ENCODE data around the gene UHRF2. TPM values are rescaled to one million over a fixed set of nuclear protein-coding genes. Genes with fewer than 3 reads are reported as not detected.

Gene UHRF2
- total RNA-seq, 4 donors from 2014 or later: 31.1 to 44.4 (median 41.8) TPM

DNA sequence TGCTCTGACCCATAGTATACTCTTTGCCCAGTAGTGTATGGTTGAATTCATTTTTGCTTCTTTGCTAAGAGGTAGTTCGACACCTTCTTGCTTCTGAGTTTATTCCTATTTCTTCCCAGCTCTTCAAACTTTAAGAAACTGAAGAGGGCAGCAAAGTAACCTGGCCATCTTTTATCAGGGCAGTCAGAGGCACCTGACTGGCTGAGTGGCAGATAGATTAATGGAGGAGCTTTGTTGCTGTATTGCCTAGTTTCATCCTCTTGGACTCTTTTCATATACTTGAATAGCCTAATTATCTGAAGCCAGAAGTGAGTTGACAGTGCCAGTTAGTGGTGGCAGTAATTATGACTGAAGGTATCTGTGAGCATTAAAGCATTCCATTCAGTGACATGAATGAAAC is 82.5 kb downstream of the UHRF2 start:
- TF ChIP-seq POLR2A (IDR thresholded peaks at IDR 0.05; ENCODE audit: low read depth): no peak
- TF ChIP-seq, protein P1, sequence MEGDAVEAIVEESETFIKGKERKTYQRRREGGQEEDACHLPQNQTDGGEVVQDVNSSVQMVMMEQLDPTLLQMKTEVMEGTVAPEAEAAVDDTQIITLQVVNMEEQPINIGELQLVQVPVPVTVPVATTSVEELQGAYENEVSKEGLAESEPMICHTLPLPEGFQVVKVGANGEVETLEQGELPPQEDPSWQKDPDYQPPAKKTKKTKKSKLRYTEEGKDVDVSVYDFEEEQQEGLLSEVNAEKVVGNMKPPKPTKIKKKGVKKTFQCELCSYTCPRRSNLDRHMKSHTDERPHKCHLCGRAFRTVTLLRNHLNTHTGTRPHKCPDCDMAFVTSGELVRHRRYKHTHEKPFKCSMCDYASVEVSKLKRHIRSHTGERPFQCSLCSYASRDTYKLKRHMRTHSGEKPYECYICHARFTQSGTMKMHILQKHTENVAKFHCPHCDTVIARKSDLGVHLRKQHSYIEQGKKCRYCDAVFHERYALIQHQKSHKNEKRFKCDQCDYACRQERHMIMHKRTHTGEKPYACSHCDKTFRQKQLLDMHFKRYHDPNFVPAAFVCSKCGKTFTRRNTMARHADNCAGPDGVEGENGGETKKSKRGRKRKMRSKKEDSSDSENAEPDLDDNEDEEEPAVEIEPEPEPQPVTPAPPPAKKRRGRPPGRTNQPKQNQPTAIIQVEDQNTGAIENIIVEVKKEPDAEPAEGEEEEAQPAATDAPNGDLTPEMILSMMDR (IDR thresholded peaks at IDR 0.05): no peak
- no peak for TF ChIP-seq POLR2AphosphoS5 (IDR thresholded peaks at IDR 0.05)
- no peak for TF ChIP-seq EP300 (IDR thresholded peaks at IDR 0.05)
- 93% methylated on average over 1 of the region's 1 CpG for WGBS
- intact Hi-C loops (cut with DNase I): no loop called here

DNA sequence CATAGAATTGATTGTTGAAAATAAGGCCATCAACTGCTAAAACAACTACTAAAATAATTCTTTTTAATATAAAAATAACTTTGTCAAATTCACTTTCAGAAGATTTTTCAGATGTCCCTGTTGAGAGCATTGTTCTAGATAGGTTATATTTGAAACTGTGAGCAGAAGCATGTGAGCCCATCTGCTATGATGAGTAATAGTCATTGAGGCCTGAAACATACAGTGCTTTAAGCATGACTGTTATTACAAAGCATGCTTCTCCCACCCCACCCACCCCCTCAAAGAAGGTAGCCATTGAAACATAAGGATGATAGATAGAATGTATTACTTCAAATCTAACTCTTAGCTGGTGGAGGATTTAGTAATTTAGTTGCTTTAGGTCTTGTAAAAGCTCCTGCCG is 86.0 kb downstream of the UHRF2 start:
- no peak overlapping the region for H3K4me3 ChIP-seq
- no peaks in the 10 kb centered on the region for H3K4me1 ChIP-seq
- intact Hi-C loops (cut with DNase I): no loop called here
- no peaks in the 10 kb centered on the region for H3K27me3 ChIP-seq
- H3K9me3 ChIP-seq: no peaks in the 10 kb centered on the region
- H3K27ac ChIP-seq (replicated peaks in 1 of 4): no peak overlapping the region
- H3K36me3 ChIP-seq: peaks cover 38 to 84% (median 59%) of the 10 kb centered on the region in 4 donors
- no peak for DNase-seq (ENCODE audit: extremely low spot score)
- TF ChIP-seq, protein P1 (IDR thresholded peaks at IDR 0.05): no peak
- no peak for TF ChIP-seq EP300 (IDR thresholded peaks at IDR 0.05)
- 94% methylated on average over 1 of the region's 1 CpG for WGBS

More for the DNA sequence above, 82.5 kb downstream of the UHRF2 start:
- Histone ChIP-seq H3K9me3 (no peaks in the 10 kb centered on the region), H3K4me3 (no peak overlapping the region), H3K36me3 (peaks cover 34 to 62% (median 40%) of the 10 kb centered on the region in 4 donors), H3K4me1 (no peaks in the 10 kb centered on the region), H3K27ac (replicated peaks in 1 of 4) (no peak overlapping the region), H3K27me3 (no peaks in the 10 kb centered on the region)
- no peak for DNase-seq (ENCODE audit: extremely low spot score)

DNA sequence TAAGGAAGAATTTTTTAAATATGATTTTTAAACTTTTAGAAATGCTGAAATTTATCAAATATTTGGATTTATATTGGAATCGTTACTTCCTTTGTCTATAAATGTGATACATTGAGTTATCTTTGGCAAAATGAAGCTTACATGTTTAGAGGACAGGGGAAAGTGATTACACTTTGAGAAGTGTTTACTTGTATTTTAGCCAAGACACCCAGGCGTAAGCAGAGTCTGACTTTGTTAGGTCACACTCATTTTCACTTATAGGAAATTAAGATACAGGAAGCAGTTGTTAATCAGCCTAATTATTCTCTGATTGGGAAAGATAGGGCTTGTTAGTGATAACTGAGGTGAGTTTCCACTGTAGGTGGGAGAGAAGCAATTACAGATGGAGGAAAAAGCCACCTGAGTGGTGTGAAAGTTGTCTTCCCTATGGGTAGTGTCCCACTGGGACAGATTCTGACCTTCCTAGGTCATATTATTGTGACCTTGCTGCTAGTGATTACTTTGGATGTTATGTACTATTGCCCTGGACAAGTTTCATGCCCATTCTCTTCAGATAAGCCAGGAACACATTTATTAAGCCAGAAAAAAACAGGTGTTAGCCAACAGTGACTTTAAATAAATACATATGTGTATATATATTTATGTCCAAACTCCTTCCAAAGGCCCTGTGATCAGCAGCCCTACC is 88.7 kb downstream of the UHRF2 start:
- peaks cover 48 to 98% (median 81%) of the 10 kb centered on the region in 4 donors for H3K36me3 ChIP-seq
- intact Hi-C loops (cut with DNase I): no loop called here
- no peaks in the 10 kb centered on the region for H3K27me3 ChIP-seq
- no peak overlapping the region for H3K4me3 ChIP-seq
- WGBS: 69% methylated on average over 2 of the region's 2 CpGs
- DNase-seq (ENCODE audit: extremely low spot score): no peak
- no peaks in the 10 kb centered on the region for H3K4me1 ChIP-seq
- no peaks in the 10 kb centered on the region for H3K9me3 ChIP-seq
- TF ChIP-seq, protein P1 (IDR thresholded peaks at IDR 0.05): no peak
- TF ChIP-seq POLR2A (IDR thresholded peaks at IDR 0.05; ENCODE audit: low read depth) (no peak), POLR2AphosphoS5 (IDR thresholded peaks at IDR 0.05) (no peak), EP300 (IDR thresholded peaks at IDR 0.05) (no peak)
- H3K27ac ChIP-seq (replicated peaks in 1 of 4): no peak overlapping the region

DNA sequence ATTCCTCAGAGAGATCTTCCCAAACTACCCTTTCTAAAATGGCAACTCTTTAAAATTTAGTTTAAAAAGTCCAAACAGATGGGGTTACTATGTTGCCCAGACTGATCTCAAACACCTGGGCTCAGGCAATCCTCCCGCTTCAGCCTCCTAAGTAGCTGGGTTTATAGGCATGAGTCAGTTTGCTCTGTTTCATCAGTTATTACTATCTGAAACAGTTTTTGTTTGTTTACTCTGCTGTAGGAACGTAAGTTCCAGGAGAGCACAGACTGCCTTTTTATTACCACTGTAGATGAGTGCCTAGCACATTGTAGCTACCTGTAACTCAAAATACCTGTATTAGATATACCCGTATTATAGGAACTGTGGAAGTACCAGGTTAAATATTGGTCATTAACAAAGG is 89.4 kb downstream of the UHRF2 start:
- H3K4me1 ChIP-seq: no peaks in the 10 kb centered on the region
- intact Hi-C loops (cut with DNase I): no loop called here
- WGBS: 92% methylated on average over 3 of the region's 3 CpGs
- H3K27me3 ChIP-seq: no peaks in the 10 kb centered on the region
- no peak overlapping the region for H3K27ac ChIP-seq (replicated peaks in 1 of 4)
- no peak overlapping the region for H3K4me3 ChIP-seq
- H3K9me3 ChIP-seq: no peaks in the 10 kb centered on the region
- DNase-seq (ENCODE audit: extremely low spot score): no peak
- TF ChIP-seq, protein P1 (IDR thresholded peaks at IDR 0.05): no peak
- TF ChIP-seq EP300 (IDR thresholded peaks at IDR 0.05) (no peak), POLR2AphosphoS5 (IDR thresholded peaks at IDR 0.05) (no peak), POLR2A (IDR thresholded peaks at IDR 0.05; ENCODE audit: low read depth) (no peak)
- H3K36me3 ChIP-seq: peaks cover 43 to 98% (median 82%) of the 10 kb centered on the region in 4 donors

DNA sequence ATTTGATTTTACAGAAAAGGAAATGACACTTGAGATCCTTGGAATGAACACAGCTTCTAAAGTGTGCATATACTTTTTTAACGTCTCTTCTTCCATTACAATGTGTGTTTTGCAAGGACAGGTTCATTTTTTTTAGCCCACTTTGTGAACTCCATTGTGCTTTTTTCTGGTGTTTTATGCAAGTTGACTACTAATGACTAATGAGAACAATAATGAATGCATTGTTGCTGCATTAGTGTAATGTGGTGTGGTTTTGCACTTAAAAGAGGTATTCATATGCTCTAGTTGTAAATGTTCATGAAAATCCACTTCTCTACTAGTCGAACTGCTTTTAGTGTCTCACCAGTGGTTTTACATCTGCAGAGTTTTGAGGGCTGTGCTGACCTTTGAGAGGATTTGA is 93.6 kb downstream of the UHRF2 start:
- H3K36me3 ChIP-seq: peaks cover 10 to 72% (median 56%) of the 10 kb centered on the region in 4 donors

More for the DNA sequence above, 93.6 kb downstream of the UHRF2 start:
- Histone ChIP-seq H3K9me3 (no peaks in the 10 kb centered on the region), H3K27ac (replicated peaks in 1 of 4) (no peak overlapping the region), H3K27me3 (no peaks in the 10 kb centered on the region), H3K4me3 (no peak overlapping the region), H3K4me1 (no peaks in the 10 kb centered on the region)
- TF ChIP-seq, protein P1 (IDR thresholded peaks at IDR 0.05): no peak
- TF ChIP-seq POLR2AphosphoS5 (IDR thresholded peaks at IDR 0.05) (no peak), POLR2A (IDR thresholded peaks at IDR 0.05; ENCODE audit: low read depth) (no peak), EP300 (IDR thresholded peaks at IDR 0.05) (no peak)
- DNase-seq (ENCODE audit: extremely low spot score): no peak
- 78% methylated on average over 2 of the region's 2 CpGs for WGBS
- intact Hi-C loops (cut with DNase I): no loop called here
